ENCODE data around the gene KRTCAP2. TPM values are rescaled to one million over a fixed set of nuclear protein-coding genes. Genes with fewer than 3 reads are reported as not detected.

KRTCAP2 gene
- total RNA-seq, result 77.0 and 88.1 TPM in 2 replicates

GRCh38 chr1:155172732-155173477 is at the start of gene KRTCAP2:
Gene KRTCAP2, minus strand, starts transcription at chr1:155173304. Its CDS starts 80 bp downstream, at chr1:155173224.

DNA sequence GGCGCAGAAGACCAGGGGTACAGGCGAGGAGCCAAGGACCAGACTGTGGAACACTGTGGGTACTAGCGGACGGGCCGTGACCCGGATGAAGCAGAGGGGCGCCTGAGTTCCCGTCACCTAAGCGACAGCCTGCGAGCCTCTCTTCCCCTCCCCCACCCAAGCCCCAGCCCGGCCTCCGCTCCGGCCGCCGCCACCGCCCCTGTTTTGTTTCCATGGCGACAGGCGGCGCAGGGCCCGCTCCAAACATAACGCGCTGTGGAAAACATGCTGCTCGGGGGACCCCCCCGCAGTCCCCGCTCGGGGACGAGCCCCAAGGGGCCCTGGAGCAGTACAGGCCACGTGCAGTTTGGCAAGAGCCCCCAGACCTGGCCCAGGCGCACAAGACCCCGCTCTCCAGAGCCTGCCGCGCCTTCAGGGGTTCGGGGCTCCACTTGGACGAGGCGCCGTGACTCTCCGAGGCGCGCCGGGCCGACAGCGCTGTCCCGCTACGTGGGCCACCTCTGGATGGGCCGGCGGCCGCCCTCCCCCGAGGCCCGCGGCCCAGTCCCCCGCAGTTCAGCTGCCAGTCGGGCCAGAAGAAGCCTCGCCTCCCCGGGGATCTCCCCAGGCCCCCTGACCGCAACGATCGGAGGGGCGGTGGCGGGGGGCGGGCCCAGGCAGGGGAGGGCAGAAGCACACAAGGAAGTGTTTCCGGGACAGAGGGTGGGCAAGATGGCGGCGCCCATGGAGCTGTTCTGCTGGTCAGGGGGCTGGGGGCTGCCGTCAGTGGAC is 35.6 kb upstream of the KRTCAP2 start, which contains the start of gene MTX1:
Gene MTX1 (plus strand): TSS at position 155 of the 771 bp plus-strand sequence. CDS start 110 bp downstream, at position 265.

GRCh38 chr1:155207806-155208540 is 34.9 kb upstream of the KRTCAP2 start, which contains the start of gene THBS3:
Gene THBS3, minus strand, starts transcription at chr1:155207897. Its CDS starts 21 bp downstream, at chr1:155207876.

DNA sequence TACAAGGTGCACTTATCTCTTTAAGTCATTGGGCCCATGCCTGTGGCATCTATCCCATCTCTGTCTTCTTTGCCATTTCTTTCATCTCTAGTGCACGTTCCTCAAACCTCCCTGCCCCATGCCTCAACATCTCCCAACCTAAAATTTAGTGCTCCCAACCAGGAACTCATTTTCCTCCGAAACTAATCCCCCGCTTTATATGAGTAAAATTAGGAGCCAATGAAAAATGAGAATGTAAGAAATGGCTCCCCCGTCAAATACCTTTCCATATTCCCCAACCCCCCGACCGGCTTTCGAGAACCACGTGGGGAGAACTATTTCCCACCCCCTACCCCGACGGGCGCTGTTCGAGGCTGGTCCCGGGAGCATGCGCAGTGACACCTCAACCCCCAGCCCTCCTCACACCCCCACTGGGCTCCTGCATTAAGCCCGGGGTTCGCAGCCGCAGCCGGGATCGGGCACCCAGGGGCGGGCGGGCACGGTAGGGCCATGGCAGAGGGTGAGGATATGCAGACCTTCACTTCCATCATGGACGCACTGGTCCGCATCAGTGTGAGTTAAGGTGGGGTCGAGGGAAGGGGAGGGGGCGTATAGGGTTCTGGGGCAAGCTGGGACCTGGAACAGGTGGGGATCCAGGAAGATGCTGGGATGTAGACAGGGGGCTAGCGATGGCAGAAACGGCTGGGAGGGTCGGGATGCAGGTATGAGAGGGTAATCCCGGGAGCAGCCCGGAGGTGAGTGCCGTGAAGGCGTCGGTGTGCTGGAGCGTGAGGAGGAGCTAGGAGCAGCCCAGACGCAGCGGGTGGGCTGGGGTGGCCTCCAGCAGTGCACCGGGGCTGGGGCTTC is 597 bp upstream of the KRTCAP2 start, which contains the start of gene TRIM46:
Gene TRIM46 (plus strand): TSS at position 372 of the 846 bp plus-strand sequence. CDS start 118 bp downstream, at position 490.

GRCh38 chr1:155139895-155140629 is 33.0 kb downstream of the KRTCAP2 start, which contains the start of gene DPM3:
Gene DPM3, minus strand, starts transcription at chr1:155140531. Its CDS starts 291 bp downstream, at chr1:155140240.

DNA sequence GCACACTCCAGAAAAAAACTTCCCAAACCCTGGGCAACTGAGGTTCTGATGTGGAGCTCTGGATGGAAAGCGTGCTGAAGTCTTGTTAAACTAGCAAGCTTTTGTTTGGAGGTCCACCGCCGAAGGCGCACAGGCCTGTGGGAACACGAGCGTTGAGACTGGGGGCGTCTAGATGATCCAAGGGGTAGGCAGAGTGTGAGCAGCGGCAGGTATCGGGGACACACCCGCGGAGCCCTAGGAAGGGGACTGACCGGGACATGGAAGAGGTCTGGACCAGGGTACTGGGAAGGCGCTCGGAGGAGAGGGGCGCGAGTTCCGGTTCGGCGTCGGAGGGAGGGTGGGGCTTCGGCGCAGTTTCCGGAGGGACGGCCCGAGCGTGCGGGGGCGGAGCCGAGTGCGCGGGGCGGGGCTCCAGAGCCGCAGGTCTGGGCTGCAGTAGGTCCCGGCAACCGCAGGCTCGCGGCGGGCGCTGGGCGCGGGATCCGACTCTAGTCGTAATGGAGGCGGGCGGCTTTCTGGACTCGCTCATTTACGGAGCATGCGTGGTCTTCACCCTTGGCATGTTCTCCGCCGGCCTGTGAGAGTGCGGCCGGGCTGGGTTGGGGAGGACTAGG is 37.6 kb downstream of the KRTCAP2 start, which contains the start of gene SLC50A1:
Gene SLC50A1 (plus strand): TSS at position 438 of the 614 bp plus-strand sequence. CDS start 60 bp downstream, at position 498.

GRCh38 chr1:155127105-155127966 is 45.8 kb downstream of the KRTCAP2 start, which contains the start of gene EFNA1:
Gene EFNA1, plus strand, starts transcription at chr1:155127876. Its CDS starts 102 bp downstream, at chr1:155127978.

Other genes starting within 250 kb of the KRTCAP2 start
- 6.9 and 9.6 TPM in 2 replicates for gene PMVK, start 236.6 kb downstream of the KRTCAP2 start, total RNA-seq
- gene PBXIP1, start 217.2 kb downstream of the KRTCAP2 start, total RNA-seq, result 28.8 and 102 TPM in 2 replicates
- 8.6 and 9.5 TPM in 2 replicates for gene PYGO2, start 211.5 kb downstream of the KRTCAP2 start, total RNA-seq
- gene SHC1, start 202.6 kb downstream of the KRTCAP2 start, total RNA-seq, result 161 and 222 TPM in 2 replicates
- 77.5 and 224 TPM in 2 replicates for gene CKS1B, start 198.6 kb downstream of the KRTCAP2 start, total RNA-seq
- gene FLAD1, start 190.0 kb downstream of the KRTCAP2 start, total RNA-seq, result 16.2 and 19.6 TPM in 2 replicates
- gene LENEP, start 179.7 kb downstream of the KRTCAP2 start, total RNA-seq, result 1.00 TPM in 1 of 2 replicates, not detected in the other
- 11.4 and 22.7 TPM in 2 replicates for gene ZBTB7B, start 170.5 kb downstream of the KRTCAP2 start, total RNA-seq
- 0.11 TPM in 1 of 2 replicates, not detected in the other for gene DCST2, start 139.5 kb downstream of the KRTCAP2 start, total RNA-seq
- gene DCST1, start 139.5 kb downstream of the KRTCAP2 start, total RNA-seq, result not detected in 2 replicates
- 56.7 and 69.5 TPM in 2 replicates for gene ADAM15, start 122.0 kb downstream of the KRTCAP2 start, total RNA-seq
- 1.7 and 2.9 TPM in 2 replicates for gene EFNA4, start 109.6 kb downstream of the KRTCAP2 start, total RNA-seq
- 0.22 and 0.50 TPM in 2 replicates for gene EFNA3, start 94.5 kb downstream of the KRTCAP2 start, total RNA-seq
- gene EFNA1, start 45.4 kb downstream of the KRTCAP2 start, total RNA-seq, result 0.22 and 0.75 TPM in 2 replicates
- 19.7 and 37.7 TPM in 2 replicates for gene SLC50A1, start 37.5 kb downstream of the KRTCAP2 start, total RNA-seq
- 34.1 and 42.9 TPM in 2 replicates for gene DPM3, start 32.8 kb downstream of the KRTCAP2 start, total RNA-seq
- 3.9 and 4.9 TPM in 2 replicates for gene TRIM46, start 545 bp upstream of the KRTCAP2 start, total RNA-seq
- gene THBS3, start 34.6 kb upstream of the KRTCAP2 start, total RNA-seq, result 28.8 and 46.6 TPM in 2 replicates
- gene MTX1, start 35.4 kb upstream of the KRTCAP2 start, total RNA-seq, result 40.0 and 50.5 TPM in 2 replicates
- 7.6 and 9.6 TPM in 2 replicates for gene ENTREP3, start 82.2 kb upstream of the KRTCAP2 start, total RNA-seq
- 31.7 and 43.9 TPM in 2 replicates for gene SCAMP3, start 89.1 kb upstream of the KRTCAP2 start, total RNA-seq
- 30.5 and 32.0 TPM in 2 replicates for gene CLK2, start 100.2 kb upstream of the KRTCAP2 start, total RNA-seq
- gene HCN3, start 104.2 kb upstream of the KRTCAP2 start, total RNA-seq, result 0.89 and 1.4 TPM in 2 replicates
- gene PKLR, start 128.1 kb upstream of the KRTCAP2 start, total RNA-seq, result not detected in 2 replicates
- 445 and 647 TPM in 2 replicates for gene FDPS, start 135.6 kb upstream of the KRTCAP2 start, total RNA-seq
- gene RUSC1, start 147.6 kb upstream of the KRTCAP2 start, total RNA-seq, result 13.0 and 13.3 TPM in 2 replicates